GM23338 (cell line): ENCODE data around the gene SERINC5. TPM values are rescaled to one million over a fixed set of nuclear protein-coding genes. Genes with fewer than 3 reads are reported as not detected.

Experiments used
- polyA plus RNA-seq: library from polyadenylated mRNA; unstranded; fragments of >200 nt; fragmentation: Nextera tagmentation; extraction: Ambion mirVana; gene quantifications from 2 replicates; pipeline ENCODE4 v1.2.1, GENCODE V29; 2016
- total RNA-seq: library from RNA; depleted of rRNA; stranded (reverse); fragments of >200 nt; shearing (Covaris generic); gene quantifications from 2 replicates; pipeline ENCODE4 v1.2.3, GENCODE V29; 2014; rRNA removed

The SERINC5 gene
- total and polyA plus RNA-seq, 2 experiments from 2014 or later: 34.0 to 107 TPM

Other genes with a start within 250 kb of the SERINC5 start
- 13.7 and 23.2 TPM in 2 replicates for gene THBS4, start 220.7 kb downstream of the SERINC5 start, total RNA-seq
- 11.9 and 14.0 TPM in 2 replicates for gene THBS4, start 220.7 kb downstream of the SERINC5 start, polyA plus RNA-seq
- not detected in 2 replicates for gene SPZ1, start 64.0 kb upstream of the SERINC5 start, total RNA-seq
- not detected in 2 replicates for gene SPZ1, start 64.0 kb upstream of the SERINC5 start, polyA plus RNA-seq
- 24.2 and 24.7 TPM in 2 replicates for gene ZFYVE16, start 152.0 kb upstream of the SERINC5 start, total RNA-seq
- 23.0 and 26.6 TPM in 2 replicates for gene ZFYVE16, start 152.0 kb upstream of the SERINC5 start, polyA plus RNA-seq
- gene FAM151B, start 232.1 kb upstream of the SERINC5 start, total RNA-seq: 3.1 TPM in 1 of 2 replicates, not detected in the other
- 0.55 and 0.78 TPM in 2 replicates for gene FAM151B, start 232.1 kb upstream of the SERINC5 start, polyA plus RNA-seq